IMR-90 (cell line): ENCODE measurements around the gene CHPF.

Experiments used
- BHLHE40 ChIP-seq: fragments of 150-350 bp; IDR thresholded peaks from 2 replicates; pipeline ENCODE4 v1.6.1; 2016; ENCODE audit warnings: mild to moderate bottlenecking, low read depth, low read length
- CEBPB ChIP-seq: IDR thresholded peaks from 2 replicates; pipeline ENCODE4 v1.6.1; 2012; ENCODE audit warnings: low read depth, low read length, improper control_type of control experiment
- CTCF ChIP-seq: conservative IDR thresholded peaks from 2 replicates; pipeline ENCODE4 v1.5.1; 2012; ENCODE audit warnings: mild to moderate bottlenecking, low read depth, low read length, improper control_type of control experiment
- ELK1 ChIP-seq: fragments of 150-350 bp; IDR thresholded peaks from 2 replicates; pipeline ENCODE4 v1.6.1; 2016; ENCODE audit warnings: low read depth, mild to moderate bottlenecking, low read length, moderate library complexity, borderline replicate concordance
- MAFK ChIP-seq: IDR thresholded peaks from 2 replicates; pipeline ENCODE4 v1.6.1; 2012; ENCODE audit warnings: low read depth, low read length, improper control_type of control experiment
- MXI1 ChIP-seq: IDR thresholded peaks from 2 replicates; pipeline ENCODE4 v1.6.1; 2012; ENCODE audit warnings: low read depth, mild to moderate bottlenecking, low read length, moderate library complexity, borderline replicate concordance
- NFE2L2 ChIP-seq: fragments of 150-350 bp; IDR thresholded peaks from 2 replicates; pipeline ENCODE4 v1.6.1; 2016; ENCODE audit warnings: low read depth, mild to moderate bottlenecking, low read length
- POLR2A ChIP-seq: IDR thresholded peaks from 2 replicates; pipeline ENCODE4 v1.6.1; 2012; ENCODE audit warnings: mild to moderate bottlenecking, low read depth, low read length
- RAD21 ChIP-seq: IDR thresholded peaks from 2 replicates; pipeline ENCODE4 v1.6.1; 2012; ENCODE audit warnings: low read length, improper control_type of control experiment
- RFX5 ChIP-seq: IDR thresholded peaks from 2 replicates; pipeline ENCODE4 v1.8.0; 2012; ENCODE audit warnings: low read depth, mild to moderate bottlenecking, low read length, moderate library complexity
- SMC3 ChIP-seq: fragments of 150-350 bp; IDR thresholded peaks from 2 replicates; pipeline ENCODE4 v1.6.1; 2016; ENCODE audit warnings: low read depth, mild to moderate bottlenecking, antibody characterized with exemption, low read length, moderate library complexity
- USF2 ChIP-seq: fragments of 150-350 bp; IDR thresholded peaks from 2 replicates; pipeline ENCODE4 v1.6.1; 2017; ENCODE audit warnings: mild to moderate bottlenecking, antibody characterized with exemption, low read length, low read depth

- no peak for TF ChIP-seq CTCF
- TF ChIP-seq SMC3 = no peak
- no peak for TF ChIP-seq RFX5
- no peak for TF ChIP-seq POLR2A
- no peak for TF ChIP-seq MXI1
- no peak for TF ChIP-seq MAFK
- TF ChIP-seq USF2 = no peak
- TF ChIP-seq CEBPB = no peak
- no peak for TF ChIP-seq NFE2L2
- TF ChIP-seq ELK1 = no peak
- no peak for TF ChIP-seq RAD21
- TF ChIP-seq BHLHE40 = no peak
Measured at GRCh38 chr2:219493086-219493485, 50.5 kb downstream of the CHPF start.
